WTC11 (cell line): ENCODE results near the gene SAE1. TPM values are rescaled to one million over a fixed set of nuclear protein-coding genes. Genes with fewer than 3 reads are reported as not detected.

Experiments
- ATAC-seq: fragments of 200-7000 bp; cut with Tn5 transposase; 2 replicates; pipeline ENCODE4 v1.10.0; 2021; ENCODE audit warnings: mild to moderate bottlenecking, moderate library complexity
- CTCF ChIA-PET: fragments of 300-600 bp; sonication (Branson Sonifier 250); formaldehyde crosslinking; loops from one replicate; lab custom pipeline; 2021; ENCODE audit warnings: antibody characterized with exemption; lab: Charles Lee
- POLR2A ChIA-PET: fragments of 350-600 bp; sonication (Branson Sonifier 250); formaldehyde crosslinking; loops from one replicate; lab custom pipeline; 2021; ENCODE audit warnings: antibody characterized with exemption; lab: Charles Lee
- DNase-seq: peaks from one replicate; pipeline ENCODE4 v3.0.0; 2021; ENCODE audit warnings: low spot score
- H3K27ac Mint-ChIP-seq: 2 replicates; pipeline ENCODE4 v1.8.0; 2021; ENCODE audit warnings: mixed read lengths
- H3K27me3 Mint-ChIP-seq: 2 replicates; pipeline ENCODE4 v1.8.0; 2021; ENCODE audit warnings: low read depth, mild to moderate bottlenecking, moderate library complexity, mixed read lengths
- H3K36me3 Mint-ChIP-seq: 2 replicates; pipeline ENCODE4 v1.8.0; 2021; ENCODE audit warnings: mixed read lengths
- H3K4me1 Mint-ChIP-seq: 2 replicates; pipeline ENCODE4 v1.8.0; 2022; ENCODE audit warnings: mixed read lengths
- H3K4me3 Mint-ChIP-seq: 2 replicates; pipeline ENCODE4 v1.8.0; 2021; ENCODE audit warnings: mild to moderate bottlenecking, moderate library complexity, mixed read lengths
- H3K9me3 Mint-ChIP-seq: 2 replicates; pipeline ENCODE4 v1.8.0; 2021; ENCODE audit warnings: mixed read lengths
- CBFB ChIP-seq: sonication (generic); formaldehyde crosslinking; IDR thresholded peaks from 2 replicates; pipeline ENCODE4 v1.8.1; 2022; ENCODE audit warnings: mild to moderate bottlenecking, low read depth, missing genetic modification reagents
- ELF4 ChIP-seq: sonication (generic); formaldehyde crosslinking; IDR thresholded peaks from 2 replicates; pipeline ENCODE4 v1.8.1; 2022; ENCODE audit warnings: low read depth, mild to moderate bottlenecking, moderate library complexity, missing genetic modification reagents
- FOXP1 ChIP-seq: sonication (generic); formaldehyde crosslinking; IDR thresholded peaks from 2 replicates; pipeline ENCODE4 v1.8.0; 2022; ENCODE audit warnings: missing genetic modification reagents, mild to moderate bottlenecking, moderate library complexity, borderline replicate concordance
- GABPB1 ChIP-seq: sonication (generic); formaldehyde crosslinking; IDR thresholded peaks from 2 replicates; pipeline ENCODE4 v1.8.1; 2023; ENCODE audit warnings: mild to moderate bottlenecking, missing genetic modification reagents
- KAT7 ChIP-seq: sonication (generic); formaldehyde crosslinking; IDR thresholded peaks from 2 replicates; pipeline ENCODE4 v1.8.1; 2023; ENCODE audit warnings: missing genetic modification reagents, mild to moderate bottlenecking, borderline replicate concordance
- NFYB ChIP-seq: sonication (generic); formaldehyde crosslinking; conservative IDR thresholded peaks from 2 replicates; pipeline ENCODE4 v1.8.0; 2022; ENCODE audit warnings: low read depth, missing genetic modification reagents
- OVOL2 ChIP-seq: fragments of 250-450 bp; sonication (Bioruptor Pico); IDR thresholded peaks from 2 replicates; pipeline ENCODE4 v1.9.0; 2021; ENCODE audit warnings: mild to moderate bottlenecking, borderline replicate concordance
- RORB ChIP-seq: fragments of 250-450 bp; sonication (Bioruptor Pico); IDR thresholded peaks from 2 replicates; pipeline ENCODE4 v1.9.0; 2021; ENCODE audit warnings: mild to moderate bottlenecking
- TEAD4 ChIP-seq: sonication (generic); formaldehyde crosslinking; IDR thresholded peaks from 2 replicates; pipeline ENCODE4 v1.8.0; 2022; ENCODE audit warnings: mild to moderate bottlenecking, missing genetic modification reagents
- ZBTB21 ChIP-seq: sonication (generic); formaldehyde crosslinking; IDR thresholded peaks from 2 replicates; pipeline ENCODE4 v1.8.1; 2023; ENCODE audit warnings: mild to moderate bottlenecking, missing genetic modification reagents, borderline replicate concordance
- ZNF138 ChIP-seq: sonication (generic); formaldehyde crosslinking; conservative IDR thresholded peaks from 2 replicates; pipeline ENCODE4 v1.8.1; 2022; ENCODE audit warnings: mild to moderate bottlenecking, moderate library complexity, missing genetic modification reagents
- ZNF219 ChIP-seq: sonication (generic); formaldehyde crosslinking; IDR thresholded peaks from 2 replicates; pipeline ENCODE4 v1.8.0; 2023; ENCODE audit warnings: missing genetic modification reagents, mild to moderate bottlenecking, borderline replicate concordance
- total RNA-seq: library from RNA; stranded (reverse); gene quantifications from 3 replicates; pipeline ENCODE4 v1.2.3, GENCODE V29; 2021
- TF ChIP-seq, protein P1 (sequence below): sonication (generic); formaldehyde crosslinking; IDR thresholded peaks from 2 replicates; pipeline ENCODE4 v1.8.1; 2022; ENCODE audit warnings: mild to moderate bottlenecking, missing genetic modification reagents, moderate library complexity, borderline replicate concordance
- TF ChIP-seq, protein P2 (sequence below): sonication (generic); formaldehyde crosslinking; IDR thresholded peaks from 2 replicates; pipeline ENCODE4 v1.8.1; 2022; ENCODE audit warnings: missing genetic modification reagents, borderline replicate concordance
- TF ChIP-seq, protein P3 (sequence below): sonication (generic); formaldehyde crosslinking; conservative IDR thresholded peaks from 2 replicates; pipeline ENCODE4 v1.8.1; 2022; ENCODE audit warnings: mild to moderate bottlenecking, missing genetic modification reagents
- TF ChIP-seq, protein P4 (sequence below): fragments of 250-450 bp; sonication (Bioruptor Pico); IDR thresholded peaks from 2 replicates; pipeline ENCODE4 v1.9.0; 2021; ENCODE audit warnings: mild to moderate bottlenecking
- TF ChIP-seq, protein P5 (sequence below): sonication (generic); formaldehyde crosslinking; IDR thresholded peaks from 2 replicates; pipeline ENCODE4 v1.8.0; 2022; ENCODE audit warnings: mild to moderate bottlenecking, missing genetic modification reagents
- TF ChIP-seq, protein P6 (sequence below): sonication (generic); formaldehyde crosslinking; IDR thresholded peaks from 2 replicates; pipeline ENCODE4 v1.8.1; 2023; ENCODE audit warnings: mild to moderate bottlenecking, missing genetic modification reagents, borderline replicate concordance

Gene SAE1
- total RNA-seq, 1 experiment from 2014 or later = 224 TPM

DNA sequence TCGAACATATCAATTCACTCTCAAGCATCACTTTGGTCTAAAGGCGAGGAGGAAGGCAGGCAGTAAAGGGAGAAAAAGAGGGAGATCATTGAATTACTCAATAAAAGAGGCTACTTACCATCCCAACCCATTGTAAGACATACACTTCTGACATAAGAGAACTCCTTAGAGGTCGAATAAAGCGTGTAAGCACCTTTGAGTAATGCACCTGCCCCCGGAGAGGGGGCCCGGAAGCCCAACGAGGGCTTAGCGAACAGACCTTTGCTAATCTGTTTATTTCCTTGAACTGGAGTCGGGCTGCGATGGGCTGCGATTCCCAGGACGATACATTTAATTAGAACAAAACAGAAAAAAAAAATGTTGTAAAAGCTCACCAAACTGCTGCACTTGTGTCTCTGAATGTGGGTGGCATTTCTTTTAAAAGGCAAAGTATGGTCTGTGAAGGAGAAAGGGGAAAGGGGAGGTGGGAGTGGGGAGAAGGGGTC, 20.1 kb upstream of the SAE1 start:
- H3K4me1 Mint-ChIP-seq = peaks cover 54% of the 10 kb centered on the region
- H3K9me3 Mint-ChIP-seq = no peaks in the 10 kb centered on the region
- peak overlapping the region; percentile 91 for H3K4me3 Mint-ChIP-seq
- H3K27ac Mint-ChIP-seq = peak overlapping the region; percentile 99
- DNase-seq (no peak), ATAC-seq (no peak)
- H3K36me3 Mint-ChIP-seq = peaks cover 23% of the 10 kb centered on the region
- ChIA-PET CTCF (interaction anchor here (0.5 to 2.5 kb wide), 2 partner anchors 15 to 134 kb away, joined by 4 to 7 read pairs; no protein-coding TSS in a partner anchor), POLR2A (interaction anchor here (0.7 kb wide), 1 partner anchor 13 kb away, joined by 3 read pairs; no protein-coding TSS in a partner anchor)
- no peaks in the 10 kb centered on the region for H3K27me3 Mint-ChIP-seq
- TF ChIP-seq ELF4 (CRISPR knock-in tag) (no peak), KAT7 (CRISPR knock-in tag) (no peak), NFYB (no peak), CBFB (CRISPR knock-in tag) (no peak), ZBTB21 (CRISPR knock-in tag) (no peak), RORB (CRISPR knock-in tag) (no peak), ZNF138 (no peak)
- TF ChIP-seq, protein P1, sequence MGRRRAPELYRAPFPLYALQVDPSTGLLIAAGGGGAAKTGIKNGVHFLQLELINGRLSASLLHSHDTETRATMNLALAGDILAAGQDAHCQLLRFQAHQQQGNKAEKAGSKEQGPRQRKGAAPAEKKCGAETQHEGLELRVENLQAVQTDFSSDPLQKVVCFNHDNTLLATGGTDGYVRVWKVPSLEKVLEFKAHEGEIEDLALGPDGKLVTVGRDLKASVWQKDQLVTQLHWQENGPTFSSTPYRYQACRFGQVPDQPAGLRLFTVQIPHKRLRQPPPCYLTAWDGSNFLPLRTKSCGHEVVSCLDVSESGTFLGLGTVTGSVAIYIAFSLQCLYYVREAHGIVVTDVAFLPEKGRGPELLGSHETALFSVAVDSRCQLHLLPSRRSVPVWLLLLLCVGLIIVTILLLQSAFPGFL (CRISPR knock-in tag) = no peak
- TF ChIP-seq, protein P2, sequence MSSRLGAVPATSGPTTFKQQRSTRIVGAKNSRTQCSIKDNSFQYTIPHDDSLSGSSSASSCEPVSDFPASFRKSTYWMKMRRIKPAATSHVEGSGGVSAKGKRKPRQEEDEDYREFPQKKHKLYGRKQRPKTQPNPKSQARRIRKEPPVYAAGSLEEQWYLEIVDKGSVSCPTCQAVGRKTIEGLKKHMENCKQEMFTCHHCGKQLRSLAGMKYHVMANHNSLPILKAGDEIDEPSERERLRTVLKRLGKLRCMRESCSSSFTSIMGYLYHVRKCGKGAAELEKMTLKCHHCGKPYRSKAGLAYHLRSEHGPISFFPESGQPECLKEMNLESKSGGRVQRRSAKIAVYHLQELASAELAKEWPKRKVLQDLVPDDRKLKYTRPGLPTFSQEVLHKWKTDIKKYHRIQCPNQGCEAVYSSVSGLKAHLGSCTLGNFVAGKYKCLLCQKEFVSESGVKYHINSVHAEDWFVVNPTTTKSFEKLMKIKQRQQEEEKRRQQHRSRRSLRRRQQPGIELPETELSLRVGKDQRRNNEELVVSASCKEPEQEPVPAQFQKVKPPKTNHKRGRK (CRISPR knock-in tag) = no peak
- TF ChIP-seq, protein P3, sequence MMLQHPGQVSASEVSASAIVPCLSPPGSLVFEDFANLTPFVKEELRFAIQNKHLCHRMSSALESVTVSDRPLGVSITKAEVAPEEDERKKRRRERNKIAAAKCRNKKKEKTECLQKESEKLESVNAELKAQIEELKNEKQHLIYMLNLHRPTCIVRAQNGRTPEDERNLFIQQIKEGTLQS (CRISPR knock-in tag) = no peak
- TF ChIP-seq, protein P4, sequence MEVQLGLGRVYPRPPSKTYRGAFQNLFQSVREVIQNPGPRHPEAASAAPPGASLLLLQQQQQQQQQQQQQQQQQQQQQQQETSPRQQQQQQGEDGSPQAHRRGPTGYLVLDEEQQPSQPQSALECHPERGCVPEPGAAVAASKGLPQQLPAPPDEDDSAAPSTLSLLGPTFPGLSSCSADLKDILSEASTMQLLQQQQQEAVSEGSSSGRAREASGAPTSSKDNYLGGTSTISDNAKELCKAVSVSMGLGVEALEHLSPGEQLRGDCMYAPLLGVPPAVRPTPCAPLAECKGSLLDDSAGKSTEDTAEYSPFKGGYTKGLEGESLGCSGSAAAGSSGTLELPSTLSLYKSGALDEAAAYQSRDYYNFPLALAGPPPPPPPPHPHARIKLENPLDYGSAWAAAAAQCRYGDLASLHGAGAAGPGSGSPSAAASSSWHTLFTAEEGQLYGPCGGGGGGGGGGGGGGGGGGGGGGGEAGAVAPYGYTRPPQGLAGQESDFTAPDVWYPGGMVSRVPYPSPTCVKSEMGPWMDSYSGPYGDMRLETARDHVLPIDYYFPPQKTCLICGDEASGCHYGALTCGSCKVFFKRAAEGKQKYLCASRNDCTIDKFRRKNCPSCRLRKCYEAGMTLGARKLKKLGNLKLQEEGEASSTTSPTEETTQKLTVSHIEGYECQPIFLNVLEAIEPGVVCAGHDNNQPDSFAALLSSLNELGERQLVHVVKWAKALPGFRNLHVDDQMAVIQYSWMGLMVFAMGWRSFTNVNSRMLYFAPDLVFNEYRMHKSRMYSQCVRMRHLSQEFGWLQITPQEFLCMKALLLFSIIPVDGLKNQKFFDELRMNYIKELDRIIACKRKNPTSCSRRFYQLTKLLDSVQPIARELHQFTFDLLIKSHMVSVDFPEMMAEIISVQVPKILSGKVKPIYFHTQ (CRISPR knock-in tag) = no peak
- TF ChIP-seq, protein P5, sequence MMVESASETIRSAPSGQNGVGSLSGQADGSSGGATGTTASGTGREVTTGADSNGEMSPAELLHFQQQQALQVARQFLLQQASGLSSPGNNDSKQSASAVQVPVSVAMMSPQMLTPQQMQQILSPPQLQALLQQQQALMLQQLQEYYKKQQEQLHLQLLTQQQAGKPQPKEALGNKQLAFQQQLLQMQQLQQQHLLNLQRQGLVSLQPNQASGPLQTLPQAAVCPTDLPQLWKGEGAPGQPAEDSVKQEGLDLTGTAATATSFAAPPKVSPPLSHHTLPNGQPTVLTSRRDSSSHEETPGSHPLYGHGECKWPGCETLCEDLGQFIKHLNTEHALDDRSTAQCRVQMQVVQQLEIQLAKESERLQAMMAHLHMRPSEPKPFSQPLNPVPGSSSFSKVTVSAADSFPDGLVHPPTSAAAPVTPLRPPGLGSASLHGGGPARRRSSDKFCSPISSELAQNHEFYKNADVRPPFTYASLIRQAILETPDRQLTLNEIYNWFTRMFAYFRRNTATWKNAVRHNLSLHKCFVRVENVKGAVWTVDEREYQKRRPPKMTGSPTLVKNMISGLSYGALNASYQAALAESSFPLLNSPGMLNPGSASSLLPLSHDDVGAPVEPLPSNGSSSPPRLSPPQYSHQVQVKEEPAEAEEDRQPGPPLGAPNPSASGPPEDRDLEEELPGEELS (CRISPR knock-in tag) = no peak

DNA sequence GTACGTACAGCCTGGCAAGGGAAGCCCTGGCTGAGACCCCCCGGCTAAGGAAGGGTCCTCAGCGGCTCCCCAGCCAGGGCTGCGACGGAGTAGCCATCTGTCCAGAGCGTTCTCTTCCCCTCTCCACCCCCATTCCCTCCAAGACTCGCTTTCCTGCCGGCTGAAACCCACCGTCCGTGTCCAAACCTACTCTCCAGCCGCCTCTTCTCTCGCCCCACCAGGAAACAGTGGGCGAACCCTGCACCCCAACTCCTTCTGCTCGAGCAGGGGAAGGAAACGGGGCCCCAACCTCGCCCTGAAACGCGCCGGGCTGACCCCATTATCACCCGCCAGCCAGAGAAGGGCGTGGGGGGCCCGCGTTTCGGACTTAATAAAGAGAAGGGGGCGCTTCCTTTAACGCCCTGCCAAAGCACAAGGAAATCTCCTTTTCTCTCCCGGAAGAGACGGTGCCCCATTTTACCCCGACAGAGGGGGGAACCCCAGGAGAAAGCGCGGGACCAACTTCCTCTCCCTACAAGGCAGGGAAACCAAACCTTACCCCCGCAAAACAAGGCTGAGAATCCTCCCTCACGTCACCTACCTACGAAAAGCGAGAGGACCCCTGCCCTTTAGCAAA, 19.5 kb upstream of the SAE1 start:
- H3K4me1 Mint-ChIP-seq = peaks cover 48% of the 10 kb centered on the region
- ChIA-PET POLR2A (interaction anchor here (1.2 kb wide), 1 partner anchor 46 kb away, joined by 3 read pairs; no protein-coding TSS in a partner anchor), CTCF (no interaction called here)
- DNase-seq = no peak
- no peak for ATAC-seq
- H3K27me3 Mint-ChIP-seq = no peaks in the 10 kb centered on the region
- H3K36me3 Mint-ChIP-seq = peaks cover 18% of the 10 kb centered on the region
- H3K27ac Mint-ChIP-seq = peak overlapping the region; percentile 99
- H3K4me3 Mint-ChIP-seq = peak overlapping the region; percentile 91
- H3K9me3 Mint-ChIP-seq = no peaks in the 10 kb centered on the region
- no peak for TF ChIP-seq FOXP1 (CRISPR knock-in tag)
- no peak for TF ChIP-seq TEAD4 (CRISPR knock-in tag)
- TF ChIP-seq OVOL2 (CRISPR knock-in tag) = no peak
- no peak for TF ChIP-seq ZNF219
- 0 out of 2 replicates have a peak, but pooled peaks have one; percentile 23 for TF ChIP-seq KAT7 (CRISPR knock-in tag)
- TF ChIP-seq, protein P6, sequence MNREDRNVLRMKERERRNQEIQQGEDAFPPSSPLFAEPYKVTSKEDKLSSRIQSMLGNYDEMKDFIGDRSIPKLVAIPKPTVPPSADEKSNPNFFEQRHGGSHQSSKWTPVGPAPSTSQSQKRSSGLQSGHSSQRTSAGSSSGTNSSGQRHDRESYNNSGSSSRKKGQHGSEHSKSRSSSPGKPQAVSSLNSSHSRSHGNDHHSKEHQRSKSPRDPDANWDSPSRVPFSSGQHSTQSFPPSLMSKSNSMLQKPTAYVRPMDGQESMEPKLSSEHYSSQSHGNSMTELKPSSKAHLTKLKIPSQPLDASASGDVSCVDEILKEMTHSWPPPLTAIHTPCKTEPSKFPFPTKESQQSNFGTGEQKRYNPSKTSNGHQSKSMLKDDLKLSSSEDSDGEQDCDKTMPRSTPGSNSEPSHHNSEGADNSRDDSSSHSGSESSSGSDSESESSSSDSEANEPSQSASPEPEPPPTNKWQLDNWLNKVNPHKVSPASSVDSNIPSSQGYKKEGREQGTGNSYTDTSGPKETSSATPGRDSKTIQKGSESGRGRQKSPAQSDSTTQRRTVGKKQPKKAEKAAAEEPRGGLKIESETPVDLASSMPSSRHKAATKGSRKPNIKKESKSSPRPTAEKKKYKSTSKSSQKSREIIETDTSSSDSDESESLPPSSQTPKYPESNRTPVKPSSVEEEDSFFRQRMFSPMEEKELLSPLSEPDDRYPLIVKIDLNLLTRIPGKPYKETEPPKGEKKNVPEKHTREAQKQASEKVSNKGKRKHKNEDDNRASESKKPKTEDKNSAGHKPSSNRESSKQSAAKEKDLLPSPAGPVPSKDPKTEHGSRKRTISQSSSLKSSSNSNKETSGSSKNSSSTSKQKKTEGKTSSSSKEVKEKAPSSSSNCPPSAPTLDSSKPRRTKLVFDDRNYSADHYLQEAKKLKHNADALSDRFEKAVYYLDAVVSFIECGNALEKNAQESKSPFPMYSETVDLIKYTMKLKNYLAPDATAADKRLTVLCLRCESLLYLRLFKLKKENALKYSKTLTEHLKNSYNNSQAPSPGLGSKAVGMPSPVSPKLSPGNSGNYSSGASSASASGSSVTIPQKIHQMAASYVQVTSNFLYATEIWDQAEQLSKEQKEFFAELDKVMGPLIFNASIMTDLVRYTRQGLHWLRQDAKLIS (CRISPR knock-in tag) = peak; percentile 55; the same call in 1 of the 2 replicates
- TF ChIP-seq GABPB1 (CRISPR knock-in tag) = no peak
